HuH-7.5 (cell line): ENCODE measurements around the gene ANXA2.

ENCODE experiments used
- DNase-seq: peaks from one replicate; pipeline ENCODE4 v3.0.0; 2011; ENCODE audit warnings: low spot score

ANXA2 gene

DNA sequence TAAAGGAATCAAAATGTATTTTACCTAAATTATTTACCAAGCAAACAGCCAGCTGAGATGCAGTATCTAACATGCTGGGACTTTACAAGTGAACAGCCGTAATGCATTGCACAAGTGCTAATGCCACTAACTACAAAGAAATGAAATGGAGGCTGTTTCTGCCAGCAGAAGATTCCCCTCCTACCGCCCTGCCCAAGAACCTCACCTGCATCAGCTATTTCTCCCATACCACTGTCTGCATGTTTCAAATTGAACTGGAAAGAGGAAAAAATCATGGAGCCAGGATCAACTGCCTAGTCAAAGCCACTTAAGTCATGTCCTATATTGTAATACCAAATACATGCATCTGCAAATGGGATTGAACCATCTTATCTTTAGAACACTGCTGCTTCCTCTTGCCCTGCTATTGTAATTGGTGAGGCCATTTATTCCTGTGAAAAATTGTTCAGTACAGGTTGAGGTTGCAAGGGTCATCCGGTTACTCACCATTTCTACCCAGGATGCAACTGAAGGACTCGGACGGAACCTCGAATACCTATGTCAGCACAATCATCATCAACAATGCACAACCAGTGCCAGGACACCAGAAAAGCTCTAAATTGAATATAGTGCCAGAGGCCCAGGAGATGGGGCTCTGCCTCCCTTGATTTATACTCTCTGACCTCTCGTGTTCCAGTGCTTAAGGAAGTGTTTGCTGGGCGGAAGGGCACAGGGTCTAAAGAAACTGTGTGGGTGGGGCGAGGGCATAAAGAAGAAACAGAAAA, 27.5 kb downstream of the ANXA2 start:
- DNase-seq = no peak

DNA sequence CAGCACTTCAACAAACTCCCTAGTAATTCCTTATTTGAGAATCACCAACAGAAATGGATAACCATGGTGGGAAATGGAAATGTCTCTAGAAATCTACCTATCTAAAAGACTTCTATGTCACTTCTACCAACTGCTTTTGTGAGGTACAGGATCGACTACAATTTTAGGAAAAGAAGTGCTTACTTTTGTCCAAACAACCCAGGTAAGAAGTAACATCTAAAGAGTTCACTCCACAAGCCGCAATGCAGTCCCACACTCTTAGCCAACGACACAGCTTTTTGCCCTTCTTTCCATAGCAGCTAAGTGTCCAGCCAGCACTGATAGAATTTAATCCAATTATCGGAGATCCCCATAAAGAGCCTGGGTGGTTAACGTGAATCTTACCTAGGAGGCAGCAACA, 28.1 kb downstream of the ANXA2 start:
- no peak for DNase-seq

DNA sequence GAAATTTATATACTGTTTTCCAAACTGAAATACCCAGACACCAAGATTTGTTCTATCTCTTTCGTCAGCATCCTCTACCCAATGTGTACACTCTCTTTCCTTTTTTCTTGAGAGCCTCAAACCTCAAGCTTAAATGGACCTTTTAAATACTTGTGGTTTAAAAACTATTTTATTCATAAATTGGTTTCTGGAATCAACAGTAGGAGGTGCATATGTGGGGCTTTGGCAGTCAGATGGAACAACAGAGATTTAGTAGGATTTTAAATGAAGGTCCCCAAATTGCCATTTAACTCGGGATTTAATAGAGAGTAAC, 33.2 kb downstream of the ANXA2 start:
- no peak for DNase-seq

DNA sequence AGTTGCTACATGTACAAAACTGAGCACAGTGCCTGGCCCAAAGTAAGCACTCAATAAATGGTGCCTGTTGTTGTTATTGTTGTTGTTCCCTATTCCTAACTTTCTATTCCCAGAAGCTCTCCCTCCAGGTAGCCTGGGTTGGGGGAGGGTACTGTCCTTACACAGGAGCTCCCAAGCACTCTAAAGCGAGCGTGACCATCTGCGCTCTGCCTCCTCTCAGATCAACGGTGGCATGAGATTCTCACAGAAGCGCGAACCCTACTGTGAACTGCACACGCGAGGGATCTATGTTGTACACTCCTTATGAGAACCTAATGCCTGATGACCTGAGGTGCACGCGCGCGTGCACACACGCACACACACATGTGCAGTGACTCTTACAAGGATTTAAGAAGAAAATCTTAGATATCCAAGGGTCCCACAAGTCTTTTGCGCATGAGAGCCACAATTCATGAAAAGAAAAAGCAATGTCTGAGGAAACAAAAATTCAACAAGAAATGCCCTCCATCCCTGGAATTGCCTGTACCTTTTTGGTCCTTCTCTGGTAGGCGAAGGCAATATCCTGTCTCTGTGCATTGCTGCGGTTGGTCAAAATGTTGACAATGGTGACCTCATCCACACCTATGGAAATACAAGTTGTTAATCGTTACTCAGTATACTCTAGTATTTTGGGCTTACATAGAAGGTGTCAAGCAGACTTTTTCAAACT, 33.7 kb downstream of the ANXA2 start:
- no peak for DNase-seq

DNA sequence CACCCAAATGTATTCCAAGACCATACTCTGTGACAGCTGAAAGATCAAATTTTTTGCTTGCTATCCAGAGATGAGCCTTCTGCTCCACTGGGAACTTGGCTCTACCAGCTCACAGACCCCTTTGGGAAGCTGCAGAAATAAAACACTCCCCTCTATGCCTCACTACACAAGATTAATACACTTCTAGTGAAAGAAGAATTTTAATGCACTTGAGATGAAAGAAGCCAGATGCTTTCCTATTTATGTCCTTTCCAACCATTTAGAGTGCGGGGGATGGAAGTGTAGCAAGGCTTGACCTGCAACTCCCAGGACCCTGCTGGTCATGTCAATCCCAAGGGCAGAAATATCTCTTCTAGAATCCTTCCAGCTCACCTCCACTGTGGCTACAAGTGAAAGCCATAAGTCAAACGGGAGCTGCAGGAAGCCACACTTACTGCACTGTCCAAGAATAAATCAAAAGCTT, 34.7 kb downstream of the ANXA2 start:
- no peak for DNase-seq

DNA sequence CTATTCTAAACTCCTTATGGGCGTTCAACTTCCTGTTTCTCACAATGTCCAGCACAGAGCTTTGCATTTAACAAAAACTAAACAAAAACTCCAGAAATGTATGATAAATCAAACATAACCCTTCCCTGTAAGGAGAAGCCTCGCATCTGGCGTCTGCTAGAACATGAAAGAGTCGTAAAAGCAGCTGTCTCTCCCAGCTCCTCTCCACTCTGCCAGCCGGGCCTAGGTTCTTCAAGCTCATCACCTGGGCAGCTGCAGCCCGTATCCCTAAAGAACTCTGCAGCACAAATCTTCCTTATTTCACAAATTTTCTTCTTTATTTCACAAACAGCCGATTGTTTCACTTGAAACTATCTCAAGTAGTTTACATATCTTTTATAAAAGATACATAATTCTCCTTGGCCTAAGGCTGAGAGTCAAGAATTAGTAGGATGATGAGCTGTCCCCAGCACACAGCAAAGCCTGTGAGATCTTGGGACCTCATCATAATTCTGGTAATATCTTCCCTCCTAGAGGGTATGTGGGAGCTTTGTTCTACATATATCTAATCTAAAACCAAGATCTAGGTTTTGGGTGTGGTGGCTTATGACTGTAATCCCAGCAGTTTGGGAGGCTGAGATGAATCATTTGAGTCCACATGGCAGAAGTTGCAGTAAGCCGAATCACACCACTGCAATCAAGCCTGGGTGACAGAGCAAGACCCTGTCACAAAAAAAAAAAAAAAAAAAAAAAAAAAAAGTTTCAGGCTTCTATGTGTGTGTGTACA, 35.3 kb downstream of the ANXA2 start:
- no peak for DNase-seq

DNA sequence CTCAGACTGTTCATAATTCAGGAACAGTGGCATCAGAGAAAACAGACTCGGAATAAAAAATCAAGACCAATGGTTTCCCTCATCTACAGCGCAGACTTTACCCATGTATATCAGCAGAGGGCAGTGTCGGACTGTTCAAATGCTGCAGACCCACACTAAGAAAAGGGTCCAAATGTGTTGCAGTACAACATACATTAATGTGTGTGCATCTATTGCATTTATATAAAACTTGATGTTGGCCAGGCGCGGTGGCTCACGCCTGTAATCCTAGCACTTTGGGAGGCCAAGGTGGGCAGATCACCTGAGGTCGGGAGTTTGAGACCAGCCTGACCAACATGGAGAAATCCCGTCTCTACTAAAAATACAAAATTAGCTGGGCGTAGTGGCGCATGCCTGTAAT, 38.0 kb downstream of the ANXA2 start:
- peak; percentile 56 for DNase-seq

DNA sequence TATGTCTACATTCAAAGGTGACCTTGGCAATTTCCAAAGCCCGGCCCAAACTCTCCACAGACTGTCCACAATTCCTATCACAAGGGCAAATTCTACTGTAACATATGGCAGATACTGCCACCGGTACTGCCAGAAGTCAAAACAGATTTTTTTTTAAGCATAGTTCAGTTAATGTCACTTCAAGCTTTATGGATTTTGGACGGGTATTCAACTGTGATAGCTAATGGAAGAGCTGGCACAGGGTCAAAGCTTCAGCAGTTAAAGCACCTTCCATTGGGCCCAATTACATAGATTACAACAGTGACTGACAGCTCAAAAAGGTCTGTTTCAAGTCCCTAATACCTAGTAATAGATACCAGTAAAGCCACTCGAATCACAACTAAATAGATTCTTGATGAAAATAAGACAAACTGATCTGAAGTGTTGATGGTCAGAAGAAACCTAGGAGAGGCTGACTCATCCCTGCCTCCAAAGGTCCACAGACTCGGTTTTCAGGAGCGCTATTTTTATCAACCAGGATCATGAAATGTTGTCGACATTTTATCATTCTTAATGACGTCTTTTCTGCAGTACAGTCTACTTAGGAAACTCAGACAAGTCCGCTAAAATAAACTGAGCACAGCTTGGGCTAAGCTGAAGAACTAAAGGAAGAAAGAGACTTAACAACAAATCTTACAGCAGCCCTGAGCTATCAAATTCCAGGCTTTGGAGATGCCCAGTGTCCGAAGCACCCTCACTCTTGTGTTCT, 38.7 kb downstream of the ANXA2 start:
- no peak for DNase-seq

DNA sequence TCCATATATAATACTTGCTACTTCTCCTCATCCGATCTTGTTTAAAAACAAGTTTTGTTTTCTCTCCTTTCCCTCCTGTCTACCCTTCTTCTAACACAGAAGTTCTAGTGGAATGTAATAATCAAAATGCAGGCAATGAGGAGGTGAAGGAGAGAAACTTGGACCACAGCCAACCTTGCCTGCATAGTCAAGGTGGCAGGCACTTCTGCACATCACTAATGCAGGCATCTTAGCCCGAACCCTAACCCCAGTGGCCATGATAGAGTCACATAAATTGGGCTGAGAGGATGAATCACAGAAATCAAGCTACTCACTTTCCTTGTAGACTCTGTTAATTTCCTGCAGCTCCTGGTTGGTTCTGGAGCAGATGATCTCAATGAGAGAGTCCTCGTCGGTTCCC, 41.0 kb downstream of the ANXA2 start:
- no peak for DNase-seq

DNA sequence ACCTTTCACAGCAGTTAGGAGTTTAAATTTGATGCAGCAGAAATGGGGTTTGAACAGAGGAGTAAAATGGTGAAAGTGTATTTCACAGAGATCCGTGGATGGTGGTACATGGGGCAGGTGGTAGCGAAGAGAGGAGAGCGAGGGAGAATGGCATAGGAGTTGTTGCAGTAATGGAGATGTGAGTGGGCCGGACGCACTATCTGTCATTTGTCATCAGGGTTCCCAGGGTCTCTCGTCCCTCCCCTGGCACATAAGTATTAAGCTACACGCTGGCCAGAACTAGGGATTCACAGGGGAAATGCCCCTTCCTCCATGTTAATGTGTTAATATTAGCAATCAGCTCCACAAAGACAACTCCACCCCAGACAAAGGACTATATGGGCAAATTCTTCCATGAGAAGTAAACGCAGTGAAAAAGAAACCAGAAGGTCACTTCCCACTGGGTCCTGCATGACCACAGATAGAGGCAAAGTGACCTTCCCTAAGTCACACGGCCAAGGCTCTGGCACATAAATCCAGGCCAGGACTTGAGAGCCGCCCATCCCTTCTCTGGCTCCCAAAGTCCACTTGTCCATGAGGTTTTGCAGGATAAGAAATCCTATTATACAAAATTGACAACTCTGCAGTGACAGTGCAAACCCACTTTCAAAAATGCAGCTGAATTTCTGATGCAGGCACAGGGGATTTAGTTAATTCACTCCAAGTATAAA, 42.5 kb downstream of the ANXA2 start:
- no peak for DNase-seq

DNA sequence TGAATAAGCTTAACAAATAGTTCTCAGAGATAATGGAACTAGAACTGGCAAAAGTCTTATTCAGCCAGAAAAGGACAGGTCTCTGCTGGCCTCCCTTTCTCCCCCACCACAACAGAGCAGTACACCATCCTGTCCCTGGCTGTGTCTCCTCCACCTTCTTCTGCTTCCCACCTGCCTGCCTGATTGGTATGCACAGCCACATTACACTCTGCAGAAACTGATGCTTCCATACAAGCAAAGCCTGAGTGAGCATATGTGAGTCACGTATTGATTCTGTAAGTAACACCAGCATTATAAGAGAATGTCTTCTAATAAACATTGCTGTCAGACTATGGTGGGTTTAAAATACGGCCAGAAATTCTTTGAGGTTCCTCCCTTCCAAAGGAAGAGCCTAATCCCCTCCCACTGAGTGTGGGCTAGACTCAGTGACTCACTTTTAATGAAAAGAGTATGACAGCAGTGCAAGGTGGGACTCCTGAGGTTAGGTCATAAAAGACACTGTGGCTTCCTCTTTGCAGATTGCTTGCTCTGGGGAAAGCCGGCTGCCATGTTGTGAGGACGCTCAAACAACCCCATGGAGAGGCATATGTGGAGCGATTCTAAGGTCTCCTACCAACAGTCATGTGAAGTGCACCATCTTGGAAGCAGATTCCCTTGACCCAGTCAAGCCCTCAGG, 44.4 kb downstream of the ANXA2 start:
- DNase-seq = no peak

DNA sequence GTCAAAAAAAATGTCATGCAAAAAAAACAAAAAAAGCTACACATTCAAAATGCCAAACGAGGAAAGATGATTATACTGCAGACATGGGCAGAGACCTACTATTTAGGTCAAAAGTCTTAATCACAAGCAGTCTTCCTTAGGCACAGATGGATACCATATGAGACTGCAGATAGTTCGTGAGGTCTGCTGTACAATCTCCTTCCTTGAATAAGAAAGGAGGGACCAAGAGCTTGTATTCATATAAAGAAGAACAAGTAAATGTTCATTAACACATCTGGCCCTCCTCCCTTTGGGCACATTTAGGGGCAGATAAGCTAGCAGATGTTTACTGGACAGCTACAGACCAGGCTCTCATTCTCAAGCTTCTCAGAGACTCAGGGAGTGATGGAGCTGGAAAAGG, 45.3 kb downstream of the ANXA2 start:
- no peak for DNase-seq

DNA sequence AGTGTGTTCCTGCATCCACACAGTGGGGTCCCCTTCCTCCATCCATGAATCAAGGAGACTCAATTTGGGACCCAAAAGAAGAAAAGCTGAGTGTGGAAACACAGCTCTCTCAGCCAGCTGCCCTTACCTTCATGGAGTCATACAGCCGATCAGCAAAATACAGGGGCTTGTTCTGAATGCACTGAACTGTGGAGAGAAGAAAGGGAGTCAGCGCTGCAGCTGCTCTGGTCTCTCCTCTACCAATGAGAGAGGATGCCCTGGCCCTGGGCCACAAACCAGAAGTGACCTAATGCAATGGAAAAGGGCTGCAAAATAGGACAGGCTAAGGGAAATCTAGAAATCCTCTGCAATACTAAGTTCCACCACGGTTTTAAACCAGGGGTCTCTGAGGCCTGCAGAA, 46.7 kb downstream of the ANXA2 start:
- DNase-seq = no peak

DNA sequence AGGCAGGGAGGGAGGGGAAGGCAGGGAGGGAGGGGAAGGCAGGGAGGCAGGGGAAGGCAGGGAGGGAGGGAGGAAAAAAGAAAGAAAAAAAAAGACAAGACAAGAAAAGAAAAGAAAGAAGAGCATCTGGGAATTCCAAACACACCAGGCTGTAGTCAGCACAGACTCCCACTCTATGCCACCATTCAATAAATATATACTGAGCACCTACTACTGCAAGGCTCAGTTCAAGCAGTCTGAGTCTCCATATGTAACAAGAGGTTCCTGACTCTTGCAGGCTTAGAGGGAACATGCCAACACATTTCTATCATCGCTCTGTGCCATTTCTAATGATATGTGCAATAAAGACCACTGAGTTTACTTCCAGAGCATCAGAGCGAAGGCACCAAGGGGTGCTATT, 47.7 kb downstream of the ANXA2 start:
- no peak for DNase-seq

DNA sequence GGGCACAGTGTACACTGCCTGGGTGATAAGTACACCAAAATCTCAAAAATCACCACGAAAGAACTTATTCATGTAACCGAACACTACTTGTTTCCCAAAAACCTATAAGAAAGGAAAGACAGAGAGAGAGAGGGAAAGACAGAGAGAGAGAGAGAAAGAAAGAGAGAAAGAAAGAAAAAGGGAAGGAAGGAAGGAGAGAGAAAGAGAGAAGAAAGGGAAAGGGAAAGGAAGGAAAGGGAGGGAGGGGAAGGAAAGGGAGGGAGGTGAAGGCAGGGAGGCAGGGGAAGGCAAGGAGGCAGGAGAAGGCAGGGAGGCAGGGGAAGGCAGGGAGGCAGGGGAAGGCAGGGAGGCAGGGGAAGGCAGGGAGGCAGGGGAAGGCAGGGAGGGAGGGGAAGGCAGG, 48.2 kb downstream of the ANXA2 start:
- no peak for DNase-seq

DNA sequence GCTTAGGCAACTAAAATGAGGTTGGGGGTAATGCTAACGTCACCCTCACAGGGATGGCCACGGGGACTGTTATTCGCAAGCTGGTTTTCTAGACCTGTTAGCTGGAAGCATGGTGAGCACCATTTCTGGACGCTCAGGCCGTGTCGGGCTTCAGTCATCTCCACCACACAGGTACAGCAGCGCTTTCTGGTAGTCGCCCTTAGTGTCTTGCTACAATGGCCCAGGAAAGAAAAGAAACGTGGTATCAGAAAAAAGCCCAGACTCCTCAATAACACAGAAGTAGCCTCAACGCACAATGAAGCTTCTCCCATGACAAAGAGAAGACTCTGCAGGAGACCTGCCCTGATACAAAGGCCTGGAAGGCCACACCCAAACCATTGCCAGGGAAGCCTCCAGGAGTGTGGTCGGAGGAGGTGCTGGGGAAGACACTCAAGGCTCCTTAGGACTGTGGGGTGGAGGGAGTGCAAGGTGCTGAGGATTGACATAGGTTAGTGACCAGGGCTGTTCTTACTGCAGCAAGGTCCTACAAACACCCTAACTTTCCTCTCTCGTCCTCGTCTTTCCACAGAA, 50.2 kb downstream of the ANXA2 start:
- DNase-seq = no peak

DNA sequence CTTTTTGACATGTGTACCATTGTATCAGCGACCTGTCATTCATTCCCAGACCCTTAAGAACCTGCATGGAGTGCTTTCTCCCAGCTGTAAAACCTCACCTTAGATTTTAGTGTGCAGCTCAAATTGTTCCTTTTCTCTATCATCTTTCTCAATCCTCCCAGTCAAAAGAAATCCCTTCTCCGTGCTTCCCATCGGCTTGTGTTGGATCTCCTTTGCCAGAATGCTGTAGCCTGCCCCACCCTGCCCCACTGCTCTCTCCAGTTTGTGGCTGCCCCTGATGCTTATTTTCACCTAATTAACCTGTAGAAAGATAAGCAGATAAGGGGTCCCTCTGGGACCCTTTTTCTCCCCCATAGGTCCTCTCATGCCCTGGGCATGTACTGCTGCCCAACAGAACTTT, 51.1 kb downstream of the ANXA2 start:
- no peak for DNase-seq

DNA sequence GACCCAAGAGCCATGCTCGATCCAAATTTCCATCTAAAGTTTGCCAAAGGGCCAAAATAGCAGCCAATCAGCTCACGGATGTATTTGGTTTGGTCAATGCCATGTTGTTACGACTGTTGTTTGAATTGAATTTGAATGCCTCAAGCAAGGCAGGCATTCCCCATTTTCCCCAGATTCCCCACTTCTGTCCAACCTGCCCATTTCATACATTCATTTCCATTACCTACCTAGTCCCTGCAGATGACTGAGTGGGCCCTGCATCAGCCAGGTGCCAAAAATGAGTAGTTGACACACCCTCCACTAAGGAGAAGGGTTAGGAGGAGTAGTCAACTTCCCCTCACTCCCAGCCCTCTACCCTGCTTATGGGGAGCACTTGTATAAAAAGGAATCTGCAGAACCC, 51.7 kb downstream of the ANXA2 start:
- no peak for DNase-seq

DNA sequence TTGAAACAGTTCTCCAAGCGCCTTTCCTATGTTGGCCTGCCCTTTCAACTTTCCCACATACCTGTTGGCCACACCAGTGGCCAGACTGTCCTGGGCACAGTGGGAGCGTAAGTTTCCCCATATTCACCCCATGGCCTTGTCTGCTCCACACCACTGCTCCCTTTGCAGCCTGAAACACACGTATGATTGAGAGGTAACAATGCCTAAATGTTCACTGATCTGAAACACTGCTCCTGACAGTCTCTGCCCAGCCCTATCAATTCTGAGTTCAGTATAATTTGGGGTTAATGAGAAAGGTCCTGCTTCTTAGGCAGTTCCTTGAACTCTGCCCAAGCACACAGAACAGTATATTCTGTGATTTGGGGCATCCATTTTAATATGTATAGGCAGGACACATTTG, 52.2 kb downstream of the ANXA2 start:
- DNase-seq = no peak

DNA sequence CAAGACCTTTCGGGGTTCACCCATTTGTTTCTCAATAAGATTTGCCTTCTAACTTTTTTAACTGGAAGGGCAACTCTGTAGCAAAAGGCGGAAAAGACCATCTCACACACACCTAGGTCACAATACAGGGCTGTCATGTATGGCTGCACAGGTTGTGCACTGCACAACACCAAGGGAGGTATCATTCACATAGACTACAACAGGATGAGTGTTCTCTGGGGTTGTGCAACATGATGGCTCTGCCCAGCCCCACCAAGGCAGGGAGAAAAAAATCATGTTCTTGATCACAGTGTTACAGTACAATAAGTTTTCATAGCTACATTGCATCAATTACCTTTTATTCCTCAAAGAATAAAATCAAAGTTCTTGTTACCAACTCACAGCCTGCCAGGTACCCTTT, 52.8 kb downstream of the ANXA2 start:
- DNase-seq = no peak

DNA sequence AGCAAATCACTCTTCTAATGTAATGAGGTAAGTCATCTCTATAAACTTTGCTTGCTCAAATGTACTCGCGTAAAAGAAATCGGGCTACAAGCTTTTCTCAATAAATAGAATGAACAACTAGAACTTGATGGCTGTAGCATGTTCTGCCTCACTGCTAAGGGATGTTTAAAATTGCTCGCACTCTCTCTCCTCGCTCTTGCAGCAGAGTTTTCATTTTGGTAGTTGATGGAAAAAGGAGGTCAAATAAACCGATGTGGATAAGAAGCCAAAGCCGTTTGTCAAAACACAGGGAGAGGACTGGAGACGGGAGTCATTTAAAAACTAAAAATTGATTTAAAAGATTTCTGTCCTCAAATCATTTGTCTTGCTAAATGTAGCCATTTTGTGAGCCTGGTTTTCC, 53.3 kb downstream of the ANXA2 start:
- no peak for DNase-seq
